HFF-Myc (cell line): ENCODE measurements around the gene TPP2.

Source experiments
- DNase-seq: peaks from one replicate; pipeline ENCODE4 v3.0.0-alpha.2; 2011; ENCODE audit warnings: low read depth; ENCODE audit errors: extremely low read depth
- H3K4me3 ChIP-seq: replicated peaks from 2 replicates; pipeline ENCODE4 v1.5.1; 2011; ENCODE audit warnings: low read depth, mild to moderate bottlenecking, control low read depth, low read length
- TF ChIP-seq, protein P1 (sequence below): IDR thresholded peaks from 2 replicates; pipeline ENCODE4 v1.5.1; 2012; ENCODE audit warnings: mild to moderate bottlenecking, low read depth, low read length, control low read depth; ENCODE audit errors: missing control alignments

TPP2 gene

DNA sequence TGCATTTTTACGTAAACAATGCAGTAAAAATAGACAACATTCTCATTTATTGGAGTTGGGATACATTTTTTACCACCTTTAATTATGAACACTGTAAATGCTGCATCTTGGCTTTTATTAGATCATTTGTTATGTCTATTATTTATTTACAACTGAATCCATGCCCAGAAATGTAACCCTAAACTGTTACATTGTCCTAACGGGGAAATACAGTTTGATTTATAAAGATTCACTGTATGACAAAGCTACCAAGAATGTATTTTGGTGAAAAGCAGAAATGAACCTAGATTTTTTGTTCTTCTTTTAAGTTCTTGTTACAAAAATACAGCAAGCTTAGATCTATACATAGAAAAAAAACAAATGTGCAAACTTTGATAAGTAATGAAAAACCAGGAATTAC lies 97.0 kb downstream of the TPP2 start:
- H3K4me3 ChIP-seq, result no peak overlapping the region
- TF ChIP-seq, protein P1, sequence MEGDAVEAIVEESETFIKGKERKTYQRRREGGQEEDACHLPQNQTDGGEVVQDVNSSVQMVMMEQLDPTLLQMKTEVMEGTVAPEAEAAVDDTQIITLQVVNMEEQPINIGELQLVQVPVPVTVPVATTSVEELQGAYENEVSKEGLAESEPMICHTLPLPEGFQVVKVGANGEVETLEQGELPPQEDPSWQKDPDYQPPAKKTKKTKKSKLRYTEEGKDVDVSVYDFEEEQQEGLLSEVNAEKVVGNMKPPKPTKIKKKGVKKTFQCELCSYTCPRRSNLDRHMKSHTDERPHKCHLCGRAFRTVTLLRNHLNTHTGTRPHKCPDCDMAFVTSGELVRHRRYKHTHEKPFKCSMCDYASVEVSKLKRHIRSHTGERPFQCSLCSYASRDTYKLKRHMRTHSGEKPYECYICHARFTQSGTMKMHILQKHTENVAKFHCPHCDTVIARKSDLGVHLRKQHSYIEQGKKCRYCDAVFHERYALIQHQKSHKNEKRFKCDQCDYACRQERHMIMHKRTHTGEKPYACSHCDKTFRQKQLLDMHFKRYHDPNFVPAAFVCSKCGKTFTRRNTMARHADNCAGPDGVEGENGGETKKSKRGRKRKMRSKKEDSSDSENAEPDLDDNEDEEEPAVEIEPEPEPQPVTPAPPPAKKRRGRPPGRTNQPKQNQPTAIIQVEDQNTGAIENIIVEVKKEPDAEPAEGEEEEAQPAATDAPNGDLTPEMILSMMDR, result no peak
- no peak for DNase-seq

DNA sequence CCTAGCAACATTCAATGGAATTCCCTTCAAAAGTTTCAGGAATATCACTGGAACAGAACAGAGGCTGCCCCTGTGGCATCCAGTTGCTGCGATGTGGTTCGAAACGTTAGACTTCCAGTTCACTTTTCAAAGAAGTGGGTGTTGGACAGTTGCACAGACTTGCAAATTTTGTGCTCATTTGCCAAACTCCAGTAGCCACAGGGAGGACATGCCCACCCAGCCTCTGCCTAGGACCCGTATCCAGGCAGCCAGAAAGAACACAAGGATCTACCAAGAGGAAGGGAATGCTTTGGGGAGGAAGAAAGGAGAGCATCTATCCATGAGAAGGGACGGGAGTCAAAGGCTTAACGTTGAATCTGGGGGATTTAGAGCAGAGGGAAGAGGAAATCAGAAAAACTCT lies 98.2 kb downstream of the TPP2 start, which contains the start of gene METTL21C:
METTL21C (minus strand) TSS at position 108 of the 400 bp plus-strand sequence. CDS start 546 bp downstream, outside the sequence.
- DNase-seq, result no peak
- TF ChIP-seq, protein P1, result no peak
- H3K4me3 ChIP-seq, result no peak within 1 kb of the TSS

DNA sequence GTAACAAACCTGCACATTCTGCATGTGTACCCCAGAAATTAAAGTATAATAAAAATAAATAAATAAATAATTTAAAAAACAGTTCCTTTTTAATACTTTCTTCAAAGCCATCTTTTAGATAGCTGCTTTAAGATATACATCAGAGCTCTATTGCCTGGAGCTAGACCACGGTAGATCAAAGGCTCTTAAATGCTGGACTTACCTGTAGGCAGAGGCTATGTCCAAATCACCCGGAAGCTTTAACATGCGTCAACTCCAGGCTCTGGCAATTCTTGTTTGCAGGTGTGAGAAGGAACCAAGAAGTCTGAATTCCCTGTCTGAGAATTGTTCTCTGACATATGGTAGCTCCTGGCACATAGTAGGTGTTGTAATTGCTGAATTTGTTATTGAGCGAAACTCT lies 99.7 kb downstream of the TPP2 start:
- no peak for DNase-seq
- TF ChIP-seq, protein P1, result no peak
- H3K4me3 ChIP-seq, result no peak overlapping the region

DNA sequence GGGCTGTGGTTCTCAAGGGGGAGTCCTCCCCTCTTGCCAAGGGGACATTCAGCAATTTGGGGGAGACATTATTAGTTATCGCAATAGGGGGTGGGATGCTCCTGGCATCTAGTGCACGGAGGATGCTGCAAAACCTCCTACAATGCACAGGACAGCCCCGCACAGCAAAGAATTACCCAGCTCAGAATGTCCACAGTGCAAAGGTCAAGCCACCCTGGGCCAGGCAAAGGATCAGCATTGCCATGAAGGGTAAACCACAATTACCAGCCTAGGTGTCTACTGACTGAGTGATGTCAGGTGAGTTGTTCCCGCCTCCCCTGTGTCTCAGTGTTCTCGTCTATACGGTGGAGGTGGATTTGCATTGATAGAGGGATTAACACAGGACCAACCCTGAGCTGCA lies 100.5 kb downstream of the TPP2 start:
- TF ChIP-seq, protein P1, result no peak
- no peak overlapping the region for H3K4me3 ChIP-seq
- no peak for DNase-seq

DNA sequence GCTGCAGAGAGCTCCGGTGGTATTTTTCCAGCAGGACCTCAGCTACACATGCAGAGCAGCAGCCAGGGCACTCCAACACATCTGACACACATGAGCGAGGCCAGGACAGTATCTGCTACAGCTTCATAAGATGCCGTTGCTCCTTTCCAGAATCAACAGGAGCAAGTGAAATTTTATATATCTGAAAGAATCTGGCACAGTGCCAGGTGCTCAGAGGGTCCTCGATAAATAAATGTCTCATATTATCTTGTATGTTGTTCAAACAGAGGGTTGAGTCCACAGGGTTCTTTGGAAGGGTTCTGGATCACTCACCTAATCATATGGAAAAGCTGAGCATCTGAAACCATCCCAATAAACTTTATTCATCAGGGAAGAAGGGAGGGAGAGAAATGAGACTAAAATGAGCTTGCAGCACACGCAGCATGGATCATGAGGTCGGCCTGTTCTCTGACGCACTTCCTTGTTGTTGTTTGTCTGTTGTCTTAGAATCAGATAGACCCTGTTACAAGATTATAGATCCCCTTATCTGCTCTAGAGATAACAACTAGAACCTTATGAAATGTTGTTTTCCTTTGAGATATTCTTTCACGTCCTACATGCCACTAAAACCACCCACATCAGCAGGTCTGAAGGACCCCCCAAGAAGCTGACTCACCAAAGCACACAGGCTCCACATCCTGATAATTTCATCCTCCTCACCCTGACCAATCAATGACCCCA lies 101.3 kb downstream of the TPP2 start:
- no peak overlapping the region for H3K4me3 ChIP-seq
- TF ChIP-seq, protein P1, result no peak
- DNase-seq, result no peak

DNA sequence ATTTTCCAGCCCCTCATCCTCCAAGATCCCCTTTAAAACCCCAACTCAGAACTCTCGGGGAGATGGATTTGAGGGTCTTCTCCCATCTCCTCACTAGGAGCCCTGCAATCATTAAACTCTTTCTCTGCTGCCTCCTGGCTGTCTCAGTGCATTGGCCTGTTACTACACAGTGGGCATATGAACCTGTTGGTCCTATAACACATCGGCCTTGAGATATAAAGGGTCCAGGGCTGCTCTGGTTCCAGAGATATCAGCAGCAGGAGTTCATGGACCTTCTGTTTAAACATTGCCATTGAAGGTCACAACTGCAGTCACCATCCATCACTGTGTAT lies 101.8 kb downstream of the TPP2 start:
- TF ChIP-seq, protein P1, result no peak
- H3K4me3 ChIP-seq, result no peak overlapping the region
- DNase-seq, result no peak

DNA sequence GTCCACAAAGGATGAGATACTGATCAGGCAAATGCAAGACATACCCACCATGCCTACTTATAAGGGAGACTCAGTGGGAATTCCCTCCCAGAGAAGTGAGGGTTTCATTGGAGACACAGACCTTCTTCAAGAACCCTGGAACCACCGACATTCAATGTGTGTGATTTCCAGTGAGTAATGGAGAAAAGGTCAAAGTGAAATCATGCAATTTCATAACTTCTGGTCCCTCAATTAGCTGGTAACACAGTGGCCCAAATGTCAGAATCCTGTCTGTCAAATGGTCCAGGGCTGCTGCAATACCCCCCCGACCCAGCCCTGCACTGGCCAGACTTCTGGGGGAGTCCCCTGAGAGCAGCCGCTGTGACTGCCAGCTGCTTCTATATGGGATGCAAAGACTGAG lies 102.7 kb downstream of the TPP2 start:
- H3K4me3 ChIP-seq, result no peak overlapping the region
- TF ChIP-seq, protein P1, result no peak
- DNase-seq, result no peak
